Stimulated activated CD4-positive, alpha-beta T cell treated with anti-CD3 and anti-CD28 coated beads, Interleukin-1b, Interleukin-23, amount 100 ng/mL, for 4 hours (primary cell): ENCODE data around the gene ALDH1A1.

Experiments used
- DNase-seq, 2 donors: peaks; one replicate each; pipeline ENCODE4 v3.0.0-alpha.2; 2020; ENCODE audit warnings: low read depth in 2 of 2

Gene ALDH1A1

DNA sequence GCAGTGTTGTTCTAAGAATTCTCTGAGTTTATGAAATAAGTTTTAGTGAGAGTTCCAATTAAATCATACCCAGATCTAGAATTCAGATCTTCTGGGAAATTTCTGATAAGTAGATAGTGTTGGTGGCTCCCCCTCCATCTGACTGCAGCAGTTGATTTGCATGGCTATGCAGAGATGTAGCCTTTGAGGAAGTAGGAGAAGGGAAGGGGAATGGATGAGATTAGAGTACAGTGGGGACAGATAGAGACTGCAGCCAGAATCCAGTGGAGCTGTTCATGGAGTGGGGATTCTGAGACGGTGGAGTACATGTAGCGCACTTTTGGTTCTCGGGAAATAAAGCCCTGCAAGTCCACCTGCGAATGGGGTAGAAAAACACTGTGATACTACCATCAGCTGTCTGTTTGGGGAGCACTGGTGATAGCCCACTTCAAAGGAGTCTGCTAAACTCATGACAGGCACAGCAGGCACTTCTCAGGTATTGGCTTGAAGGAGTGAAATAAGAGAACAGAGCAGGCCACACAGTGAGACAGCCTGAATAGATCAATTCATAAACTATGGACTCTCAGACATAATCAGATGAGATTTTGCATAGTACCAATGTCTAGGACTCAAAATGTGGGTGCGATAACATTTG is 96.8 kb downstream of the ALDH1A1 start:
- DNase-seq = no peak

DNA sequence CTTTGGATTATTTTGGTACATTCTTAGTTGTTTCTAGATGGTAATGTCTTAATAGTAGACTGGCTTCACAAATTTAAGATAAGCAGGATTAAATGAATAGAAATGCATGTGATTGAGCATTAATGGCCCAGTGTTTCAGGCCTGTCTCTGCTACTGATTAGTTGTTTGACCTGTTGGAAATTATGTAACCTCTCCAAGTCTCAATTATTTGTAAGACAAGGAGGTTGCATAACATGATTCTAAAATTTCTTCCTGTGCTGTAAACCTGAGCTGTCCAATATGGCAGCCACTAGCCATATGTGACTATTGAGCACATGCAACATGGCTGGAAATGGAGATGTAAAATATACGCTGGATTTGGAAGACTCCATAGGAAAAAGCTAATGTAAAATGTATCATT is 97.5 kb downstream of the ALDH1A1 start:
- no peak for DNase-seq
